HepG2 (cell line): Measurements from ENCODE around the gene ATG5. TPM values are rescaled to one million over a fixed set of nuclear protein-coding genes. Genes with fewer than 3 reads are reported as not detected.

Source experiments
- ATAC-seq: fragments of 200-7000 bp; cut with Tn5 transposase; 3 replicates; pipeline ENCODE4 v1.9.1; 2020; ENCODE audit warnings: mild to moderate bottlenecking, moderate library complexity
- BruUV-seq: library from RNA; stranded (reverse); fragments of 400-500 nt; replicated peaks from 2 replicates; lab custom pipeline; 2021; lab: Mats Ljungman, UMichigan
- CTCF ChIA-PET: fragments of 300-600 bp; formaldehyde crosslinking; extraction: SDS; loops from one replicate; lab custom pipeline; 2021; ENCODE audit warnings: low total read pairs, inconsistent platforms, low intra/inter-chr PET ratio; lab: Yijun Ruan, JAX
- POLR2A ChIA-PET: fragments of 350-600 bp; sonication (Branson Sonifier 250); formaldehyde crosslinking; loops from one replicate; lab custom pipeline; 2020; ENCODE audit warnings: antibody characterized with exemption, inconsistent platforms; lab: Yijun Ruan, JAX
- DNase-seq: peaks from one replicate; pipeline ENCODE4 v3.0.0-alpha.2; 2015; ENCODE audit warnings: low spot score
- FAIRE-seq: peaks from 3 replicates; lab custom pipeline; 2011; peaks lifted over from hg19 to GRCh38; lab: Jason Lieb, UNC
- H2AFZ ChIP-seq: one replicate; pipeline ENCODE4 v1.6.1; 2011; ENCODE audit warnings: low read length, inconsistent platforms
- H3K27ac ChIP-seq: fragments of 300-600 bp; 3 replicates; pipeline ENCODE4 v1.8.0; 2011; ENCODE audit warnings: mixed run types, mild to moderate bottlenecking, mixed read lengths, low read length, inconsistent platforms; ENCODE audit not compliant: insufficient read depth; ENCODE audit errors: extremely low read length
- H3K27me3 ChIP-seq, 2 experiments: fragments of 200-600 bp in 1 of 2; 2 replicates in 1 of 2; 3 replicates in 1 of 2; pipeline versions ENCODE4 v1.6.0 to v1.8.0; 2011; ENCODE audit warnings: low read length in 2 of 2, mild to moderate bottlenecking in 2 of 2, moderate library complexity in 2 of 2, inconsistent platforms in 1 of 2; ENCODE audit not compliant: insufficient read depth in 2 of 2, control insufficient read depth in 1 of 2
- H3K36me3 ChIP-seq, 2 experiments: fragments of 200-600 bp in 1 of 2; replicated peaks in 1 of 2; 2 replicates in 1 of 2; 3 replicates in 1 of 2; pipeline versions ENCODE4 v1.5.1 to v1.8.0; 2011; ENCODE audit warnings: low read length in 2 of 2, inconsistent platforms in 1 of 2; ENCODE audit not compliant: insufficient read depth in 2 of 2, control insufficient read depth in 1 of 2
- H3K4me1 ChIP-seq: 2 replicates; pipeline ENCODE4 v1.5.1; 2012; ENCODE audit warnings: low read length, inconsistent platforms; ENCODE audit not compliant: insufficient read depth
- H3K4me2 ChIP-seq: 2 replicates; pipeline ENCODE4 v1.6.0; 2011; ENCODE audit warnings: low read depth, low read length, inconsistent platforms
- H3K4me3 ChIP-seq, 3 experiments: fragments of 200-600 bp in 1 of 3; sonication (generic), shearing (Covaris generic) in 1 of 3; replicated peaks in 1 of 3; 2 replicates each; pipeline ENCODE4 v1.5.1; 2011 to 2016; ENCODE audit warnings: low read length in 3 of 3, inconsistent platforms in 2 of 3, low read depth in 2 of 3, mild to moderate bottlenecking in 2 of 3, control low read depth in 1 of 3, mixed read lengths in 1 of 3; ENCODE audit not compliant: insufficient read depth in 1 of 3
- H3K79me2 ChIP-seq: one replicate; pipeline ENCODE4 v1.6.1; 2011; ENCODE audit warnings: low read length, inconsistent platforms; ENCODE audit not compliant: insufficient read depth
- H3K9ac ChIP-seq: 2 replicates; pipeline ENCODE4 v1.6.0; 2011; ENCODE audit warnings: mild to moderate bottlenecking, low read depth, low read length, inconsistent platforms; ENCODE audit not compliant: insufficient read depth
- H3K9me3 ChIP-seq: 2 replicates; pipeline ENCODE4 v1.5.1; 2012; ENCODE audit warnings: mild to moderate bottlenecking, low read length
- H4K20me1 ChIP-seq: 2 replicates; pipeline ENCODE4 v1.6.0; 2011; ENCODE audit warnings: inconsistent platforms, mild to moderate bottlenecking, low read length, moderate library complexity; ENCODE audit not compliant: insufficient read depth
- ARHGAP35 ChIP-seq: sonication (generic); formaldehyde crosslinking; IDR thresholded peaks from 2 replicates; pipeline ENCODE4 v1.9.0; 2022; ENCODE audit warnings: mild to moderate bottlenecking, inconsistent platforms, moderate library complexity, missing genetic modification reagents, borderline replicate concordance
- ATF5 ChIP-seq: sonication (generic); formaldehyde crosslinking; IDR thresholded peaks from 2 replicates; pipeline ENCODE4 v1.4.0; 2020; ENCODE audit warnings: mild to moderate bottlenecking, low read depth, missing genetic modification reagents
- ATF7 ChIP-seq, 2 experiments: fragments of 450-650 bp in 1 of 2; sonication (generic) in 1 of 2; formaldehyde crosslinking in 1 of 2; IDR thresholded peaks; 2 replicates each; pipeline versions ENCODE4 v1.4.0 to v1.6.1; 2016 to 2020; ENCODE audit warnings: antibody characterized with exemption in 1 of 2, mild to moderate bottlenecking in 1 of 2, missing genetic modification reagents in 1 of 2
- CC2D1A ChIP-seq: sonication (generic); formaldehyde crosslinking; IDR thresholded peaks from 2 replicates; pipeline ENCODE4 v1.8.1; 2023; ENCODE audit warnings: mild to moderate bottlenecking, missing genetic modification reagents
- FOXA3 ChIP-seq: IDR thresholded peaks from 2 replicates; pipeline ENCODE4 v1.6.1; 2016; ENCODE audit warnings: missing genetic modification reagents, missing compliant biosample characterization
- HIVEP1 ChIP-seq: sonication (generic); formaldehyde crosslinking; IDR thresholded peaks from 2 replicates; pipeline ENCODE4 v1.4.0; 2020; ENCODE audit warnings: mild to moderate bottlenecking, missing genetic modification reagents
- MXD4 ChIP-seq: IDR thresholded peaks from 2 replicates; pipeline ENCODE4 v1.6.1; 2016; ENCODE audit warnings: mild to moderate bottlenecking, missing biosample characterization, missing genetic modification reagents
- PCBP1 ChIP-seq: fragments of 200-400 bp; formaldehyde crosslinking; IDR thresholded peaks from 2 replicates; pipeline ENCODE4 v1.6.1; 2017; ENCODE audit warnings: mild to moderate bottlenecking, low read depth, low read length, borderline replicate concordance
- PHF21A ChIP-seq: sonication (generic); formaldehyde crosslinking; IDR thresholded peaks from 2 replicates; pipeline ENCODE4 v1.5.0; 2020; ENCODE audit warnings: mild to moderate bottlenecking, missing genetic modification reagents
- PITX1 ChIP-seq: sonication (generic); formaldehyde crosslinking; IDR thresholded peaks from 2 replicates; pipeline ENCODE4 v1.5.1; 2020; ENCODE audit warnings: mild to moderate bottlenecking, missing genetic modification reagents
- RBFOX2 ChIP-seq: fragments of 200-400 bp; formaldehyde crosslinking; IDR thresholded peaks from 2 replicates; pipeline ENCODE4 v1.6.1; 2017; ENCODE audit warnings: low read depth, mild to moderate bottlenecking, low read length
- REXO4 ChIP-seq: sonication (generic); formaldehyde crosslinking; IDR thresholded peaks from 2 replicates; pipeline ENCODE4 v1.8.0; 2022; ENCODE audit warnings: missing genetic modification reagents, mild to moderate bottlenecking, borderline replicate concordance
- SMAD3 ChIP-seq: sonication (generic); formaldehyde crosslinking; IDR thresholded peaks from 2 replicates; pipeline ENCODE4 v1.4.0; 2020; ENCODE audit warnings: missing genetic modification reagents
- SP5 ChIP-seq: IDR thresholded peaks from 2 replicates; pipeline ENCODE4 v1.6.1; 2016; ENCODE audit warnings: low read depth, borderline replicate concordance
- TAF1 ChIP-seq: sonication (generic); formaldehyde crosslinking; IDR thresholded peaks from 2 replicates; pipeline ENCODE4 v1.4.0; 2020; ENCODE audit warnings: missing genetic modification reagents
- ZNF430 ChIP-seq: sonication (generic); formaldehyde crosslinking; IDR thresholded peaks from 2 replicates; pipeline ENCODE4 v1.9.0; 2021; ENCODE audit warnings: mild to moderate bottlenecking, missing genetic modification reagents
- ZNF512B ChIP-seq: sonication (generic); formaldehyde crosslinking; IDR thresholded peaks from 2 replicates; pipeline ENCODE4 v1.5.1; 2020; ENCODE audit warnings: missing genetic modification reagents, mild to moderate bottlenecking, borderline replicate concordance
- ZNF678 ChIP-seq: sonication (generic); formaldehyde crosslinking; IDR thresholded peaks from 2 replicates; pipeline ENCODE4 v1.4.0; 2020; ENCODE audit warnings: mild to moderate bottlenecking, missing genetic modification reagents
- WGBS: methylation state at CpG from one replicate; pipeline ENCODE4 v1.1.6; 2017; ENCODE audit warnings: low lambda C conversion rate; 5-methylcytosine and 5-hydroxymethylcytosine counted together
- in situ Hi-C: cut with HindIII; loops from 2 replicates; pipeline ENCODE4 v1.10.0; 2017; ENCODE audit warnings: low pct_unique_long_range_greater_than_20kb; ENCODE audit not compliant: extremely low pct_ligation_motif_present
- intact Hi-C: fragments of 100-400 bp; cut with micrococcal nuclease; formaldehyde crosslinking; loops from one replicate; pipeline ENCODE4 v1.10.0; 2022; ENCODE audit not compliant: unreplicated experiment
- polyA plus RNA-seq, 8 experiments: library from polyadenylated mRNA; depleted of rRNA in 3 of 8; stranded (reverse) in 7 of 8; unstranded in 1 of 8; fragments of >200 nt; fragmentation: Illumina TruSeq in 4 of 8; extraction: Trizol in 4 of 8; gene quantifications; 2 replicates each; pipeline versions ENCODE4 v1.2.1 to v1.2.3, GENCODE V29; 2011 to 2016; ENCODE audit warnings: low read depth in 4 of 8, missing spikeins in 1 of 8, mixed read lengths in 1 of 8; ENCODE audit not compliant: insufficient read depth in 1 of 8
- total RNA-seq, 5 experiments: library from RNA; depleted of rRNA; stranded (reverse); fragments of >200 nt; fragmentation: Illumina TruSeq; extraction: Trizol; gene quantifications; 2 replicates each; pipeline ENCODE4 v1.2.3, GENCODE V29; 2016; ENCODE audit warnings: low read depth in 1 of 5

The ATG5 gene
- total and polyA plus RNA-seq, 2 of the 13 experiments (the other 11 are each of a cell fraction or from before 2014, with no cell fraction given), result 21.3 to 48.0 TPM

GRCh38 chr6:106244931-106245330 lies 80.6 kb downstream of the ATG5 start:
- H3K9ac ChIP-seq, result no peak overlapping the region
- H3K79me2 ChIP-seq, result no peaks in the 10 kb centered on the region
- H3K4me3 ChIP-seq, result no peak overlapping the region
- POLR2A ChIA-PET, result no interaction called here
- H3K27me3 ChIP-seq, result no peaks in the 10 kb centered on the region
- H3K4me2 ChIP-seq, result no peak overlapping the region
- 100% methylated on average over 1 of the region's 1 CpG for WGBS
- in situ Hi-C loops (no loop called here), intact Hi-C loops (no loop called here)
- DNase-seq, result no peak
- H3K9me3 ChIP-seq, result no peaks in the 10 kb centered on the region
- TF ChIP-seq FOXA3 (CRISPR knock-in tag) (no peak), MXD4 (CRISPR knock-in tag) (no peak), PCBP1 (no peak), CC2D1A (CRISPR knock-in tag) (no peak), TAF1 (CRISPR knock-in tag) (no peak), PITX1 (no peak), SP5 (CRISPR knock-in tag) (no peak), PHF21A (CRISPR knock-in tag) (no peak), ZNF678 (CRISPR knock-in tag) (no peak), ATF5 (CRISPR knock-in tag) (no peak), ARHGAP35 (CRISPR knock-in tag) (no peak), RBFOX2 (no peak), SMAD3 (CRISPR knock-in tag) (no peak), ATF7 (IDR thresholded peaks at IDR 0.05) (no peak), ATF7 (CRISPR knock-in tag; IDR thresholded peaks at IDR 0.05) (no peak), HIVEP1 (CRISPR knock-in tag) (no peak), ZNF430 (CRISPR knock-in tag) (no peak), REXO4 (CRISPR knock-in tag) (no peak), ZNF512B (no peak)
- no TSS peak for BruUV-seq
- H2AFZ ChIP-seq, result no peak overlapping the region
- CTCF ChIA-PET, result no interaction called here
- no peaks in the 10 kb centered on the region; the same call in 1 of the 2 replicates for H4K20me1 ChIP-seq
- peaks cover 0 to 20% of the 10 kb centered on the region in 2 experiments; a peak in 3 of 5 replicates for H3K36me3 ChIP-seq
- no peaks in the 10 kb centered on the region for H3K4me1 ChIP-seq
- ATAC-seq, result no peak
- no peak for FAIRE-seq
- no peak overlapping the region for H3K27ac ChIP-seq
